Ureter (tissue), 1 donor: Measurements from ENCODE around the gene CFAP157. TPM values are rescaled to one million over a fixed set of nuclear protein-coding genes. Genes with fewer than 3 reads are reported as not detected.

Source experiments
- DNase-seq: peaks from one replicate; pipeline ENCODE4 v3.0.0-alpha.2; 2020; ENCODE audit warnings: low spot score
- total RNA-seq: library from RNA; stranded (reverse); gene quantifications from one replicate; pipeline ENCODE4 v1.2.4, GENCODE V29; 2023
- donor health status: DM: yes; HTN: yes; CAD: no.

The CFAP157 gene
- 1.5 TPM for total RNA-seq

DNA sequence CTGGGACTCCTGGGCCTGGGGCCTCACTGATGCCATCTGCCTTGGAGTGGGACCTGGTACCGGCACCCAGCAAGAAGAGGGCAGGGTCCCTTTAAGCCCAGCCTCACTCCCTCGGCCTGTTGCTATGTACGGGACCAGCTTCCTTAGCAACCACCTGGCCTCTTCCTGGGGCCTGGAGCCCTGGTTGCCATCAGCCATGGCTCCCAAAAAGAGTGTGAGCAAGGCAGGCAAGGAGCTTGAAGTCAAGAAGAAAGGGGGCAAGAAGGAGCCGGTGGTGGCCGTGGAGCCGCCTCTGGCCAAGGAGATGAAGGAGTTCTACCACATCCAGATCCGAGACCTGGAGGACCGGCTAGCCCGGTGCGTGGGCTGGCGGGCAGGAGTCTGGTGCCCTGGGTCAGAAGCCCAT lies at the start of gene CFAP157:
Gene CFAP157 (plus strand): TSS at position 153 of the 406 bp plus-strand sequence. CDS start 44 bp downstream, at position 197.
- no peak for DNase-seq

DNA sequence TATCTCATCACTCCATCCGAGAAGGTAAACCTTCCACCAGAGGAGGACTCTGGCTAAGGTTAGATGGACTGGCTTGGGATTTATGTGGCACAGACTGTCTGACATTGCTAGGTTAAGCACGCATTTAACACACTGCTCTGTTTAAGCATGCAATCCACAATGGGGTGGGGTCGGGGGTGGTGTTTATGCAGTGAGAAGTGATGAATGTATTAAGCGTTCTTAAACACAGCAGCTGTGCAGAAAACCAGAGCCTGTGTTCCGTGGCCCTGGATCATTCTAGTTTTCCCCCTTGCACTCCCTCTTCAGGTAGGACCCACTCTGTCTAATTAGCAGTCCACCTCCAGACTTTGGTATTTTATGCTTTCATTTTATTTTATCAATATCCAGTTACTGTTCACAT lies 48.4 kb upstream of the CFAP157 start:
- DNase-seq: no peak

DNA sequence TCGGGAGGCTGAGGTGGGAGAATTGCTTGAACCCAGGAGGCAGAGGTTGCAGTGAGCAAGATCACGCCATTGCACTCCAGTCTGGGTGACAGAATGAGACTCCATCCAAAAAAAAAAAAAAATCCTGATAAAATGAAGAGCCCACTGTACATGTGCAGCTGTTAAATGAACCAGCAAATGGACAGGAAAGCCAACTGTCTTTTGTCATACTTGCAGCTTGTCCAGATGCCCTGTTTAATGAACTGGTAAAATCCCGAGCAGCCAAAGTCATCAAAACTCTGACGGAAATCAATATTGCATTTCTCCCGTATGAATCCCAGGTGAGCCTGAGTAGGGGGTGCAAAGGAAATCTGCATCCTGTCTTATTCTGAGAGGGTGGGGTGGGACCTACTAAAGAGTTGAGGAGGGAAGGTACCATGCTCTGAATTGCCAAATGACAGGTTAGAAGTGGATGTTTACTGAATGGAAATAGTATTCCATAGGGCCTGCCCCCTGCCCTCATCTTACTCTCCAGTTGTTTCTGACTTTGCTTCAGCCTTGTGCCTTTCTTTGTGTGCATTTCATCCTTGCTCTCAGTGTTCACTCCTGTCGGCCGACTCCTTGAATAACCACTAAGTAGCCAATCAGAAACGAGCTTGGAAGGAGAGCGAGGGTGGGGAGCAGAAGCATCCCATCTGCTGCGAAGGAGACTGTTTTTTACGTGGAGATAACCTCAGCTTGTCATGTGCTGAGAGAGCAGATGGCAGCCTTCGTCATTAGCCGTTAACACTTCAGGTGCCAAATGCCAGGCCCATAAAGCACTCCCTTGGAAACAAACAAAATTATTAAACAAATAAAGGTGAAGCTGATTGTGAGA lies 45.7 kb upstream of the CFAP157 start:
- no peak for DNase-seq

- DNase-seq: no peak
Measured at GRCh38 chr9:127662617-127663016, 44.2 kb upstream of the CFAP157 start.

GRCh38 chr9:127664324-127664677 lies 42.5 kb upstream of the CFAP157 start:
- no peak for DNase-seq

DNA sequence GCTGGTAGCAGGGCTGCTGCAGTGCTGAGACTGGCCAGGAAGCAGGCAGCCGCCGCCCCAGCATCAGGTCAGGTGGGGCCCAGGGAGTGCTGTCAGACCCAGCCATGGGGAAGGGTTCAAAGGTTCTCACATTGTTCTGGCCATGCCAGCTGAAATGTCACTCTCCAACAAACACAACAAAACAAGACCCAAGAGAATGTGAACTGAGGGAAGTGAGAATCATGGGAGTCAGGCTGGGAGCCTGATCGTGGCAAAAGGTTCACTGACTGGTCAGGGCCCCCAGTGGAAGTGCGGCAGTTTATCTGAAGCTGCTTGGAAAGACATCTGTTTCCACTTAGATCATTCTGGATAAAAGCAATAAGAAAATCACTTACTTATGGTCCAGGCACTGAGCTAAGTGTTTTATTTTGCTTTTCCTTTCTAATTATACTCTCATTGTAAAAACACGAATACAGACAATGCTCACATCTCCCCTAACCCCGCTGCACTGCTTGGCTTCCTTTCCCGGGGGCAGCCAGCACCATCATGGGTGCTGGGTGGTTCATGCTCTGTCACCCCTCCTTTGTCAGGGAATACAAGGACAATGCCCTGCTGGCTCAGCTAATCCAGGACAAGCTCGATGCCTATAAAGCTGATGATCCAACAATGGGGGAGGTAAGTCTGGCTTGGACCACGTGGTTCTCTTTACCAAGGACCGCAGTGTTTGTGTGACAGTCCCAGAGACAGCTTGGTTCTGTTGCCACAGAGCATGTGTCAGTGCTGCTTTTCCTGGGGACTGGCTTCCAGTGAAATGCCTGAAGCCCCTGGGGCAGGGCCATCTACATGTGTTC lies 41.9 kb upstream of the CFAP157 start:
- DNase-seq: no peak

DNA sequence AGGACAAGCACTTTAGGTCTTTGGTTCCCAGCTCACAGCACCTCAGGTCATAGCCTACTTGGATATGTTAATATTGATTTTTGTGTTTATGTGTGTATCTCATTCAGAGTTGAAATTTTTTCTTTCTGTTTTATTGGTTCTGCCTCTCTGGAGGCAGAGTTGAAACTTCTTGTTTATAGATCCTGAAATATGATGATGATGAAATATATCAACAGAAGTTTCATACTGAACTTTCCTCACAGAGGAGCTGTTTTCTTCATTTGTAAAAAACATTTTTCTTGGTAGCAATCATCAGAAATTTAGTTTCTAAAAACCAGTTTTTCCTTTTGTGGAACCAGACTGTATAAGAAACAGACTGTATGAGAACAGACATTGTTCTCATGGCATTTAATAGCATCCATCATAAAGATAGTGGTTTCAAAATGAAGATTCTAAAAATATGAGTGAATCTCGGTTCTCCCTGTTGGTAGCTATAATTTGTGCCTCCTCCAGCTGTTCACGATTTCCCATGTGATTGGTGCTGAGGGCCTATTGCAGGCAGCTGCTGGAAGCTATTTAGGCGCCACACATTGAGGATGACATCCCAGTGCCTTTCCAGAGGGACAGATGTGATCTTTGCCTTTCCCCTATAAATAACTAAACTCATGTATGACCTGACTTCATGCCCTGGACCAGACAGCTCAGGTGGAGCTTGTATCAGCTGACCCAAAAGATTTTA lies 39.5 kb upstream of the CFAP157 start:
- DNase-seq: no peak

DNA sequence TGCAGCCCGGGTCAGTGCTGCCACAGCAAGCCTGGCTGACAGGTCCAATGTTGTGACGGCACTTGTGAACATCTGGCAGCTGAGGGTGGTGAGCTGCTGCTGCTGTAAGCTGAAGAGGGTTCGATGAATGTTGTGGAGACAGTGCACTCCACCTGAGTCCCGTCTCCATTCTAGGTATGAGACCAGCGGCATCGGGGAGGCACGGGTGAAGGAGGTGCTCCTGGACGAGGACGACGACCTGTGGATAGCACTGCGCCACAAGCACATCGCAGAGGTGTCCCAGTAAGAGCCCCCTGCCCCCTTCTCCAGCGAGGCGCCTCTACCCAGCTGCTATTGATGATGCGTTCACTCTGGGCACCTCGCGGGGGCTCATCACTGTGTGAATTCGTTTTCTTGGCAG lies 38.9 kb upstream of the CFAP157 start:
- DNase-seq: no peak

GRCh38 chr9:127673234-127673633 lies 33.6 kb upstream of the CFAP157 start:
- DNase-seq: no peak

- no peak for DNase-seq
Measured at GRCh38 chr9:127676638-127677037, 30.1 kb upstream of the CFAP157 start.

- DNase-seq: no peak
Measured at GRCh38 chr9:127679506-127679905, 27.3 kb upstream of the CFAP157 start.

DNA sequence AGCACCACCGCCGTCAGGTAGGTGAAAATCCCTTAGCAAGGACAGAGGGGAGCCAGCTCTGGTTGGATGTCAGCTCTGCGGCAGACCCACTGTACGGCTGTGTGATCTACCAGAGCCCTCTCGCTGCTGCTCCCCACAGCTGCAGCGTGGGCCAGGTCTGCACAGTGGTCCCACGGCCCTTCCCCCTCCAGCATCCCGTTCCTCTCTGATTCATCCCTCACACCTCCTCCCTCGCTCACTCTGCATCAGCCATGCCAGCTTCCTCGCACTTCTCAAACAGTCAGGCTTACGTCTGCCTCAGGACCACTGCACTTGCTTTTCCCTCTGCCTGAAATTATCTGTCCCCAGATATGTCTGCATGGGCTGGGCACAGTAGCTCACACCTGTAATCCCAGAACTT lies 26.6 kb upstream of the CFAP157 start:
- no peak for DNase-seq

GRCh38 chr9:127680846-127681245 lies 25.9 kb upstream of the CFAP157 start:
- no peak for DNase-seq

GRCh38 chr9:127682351-127683136 lies 24.2 kb upstream of the CFAP157 start:
- DNase-seq: no peak

- no peak for DNase-seq
Measured at GRCh38 chr9:127683723-127684122, 23.1 kb upstream of the CFAP157 start.

- DNase-seq: no peak
Measured at GRCh38 chr9:127684576-127684975, 22.2 kb upstream of the CFAP157 start.

DNA sequence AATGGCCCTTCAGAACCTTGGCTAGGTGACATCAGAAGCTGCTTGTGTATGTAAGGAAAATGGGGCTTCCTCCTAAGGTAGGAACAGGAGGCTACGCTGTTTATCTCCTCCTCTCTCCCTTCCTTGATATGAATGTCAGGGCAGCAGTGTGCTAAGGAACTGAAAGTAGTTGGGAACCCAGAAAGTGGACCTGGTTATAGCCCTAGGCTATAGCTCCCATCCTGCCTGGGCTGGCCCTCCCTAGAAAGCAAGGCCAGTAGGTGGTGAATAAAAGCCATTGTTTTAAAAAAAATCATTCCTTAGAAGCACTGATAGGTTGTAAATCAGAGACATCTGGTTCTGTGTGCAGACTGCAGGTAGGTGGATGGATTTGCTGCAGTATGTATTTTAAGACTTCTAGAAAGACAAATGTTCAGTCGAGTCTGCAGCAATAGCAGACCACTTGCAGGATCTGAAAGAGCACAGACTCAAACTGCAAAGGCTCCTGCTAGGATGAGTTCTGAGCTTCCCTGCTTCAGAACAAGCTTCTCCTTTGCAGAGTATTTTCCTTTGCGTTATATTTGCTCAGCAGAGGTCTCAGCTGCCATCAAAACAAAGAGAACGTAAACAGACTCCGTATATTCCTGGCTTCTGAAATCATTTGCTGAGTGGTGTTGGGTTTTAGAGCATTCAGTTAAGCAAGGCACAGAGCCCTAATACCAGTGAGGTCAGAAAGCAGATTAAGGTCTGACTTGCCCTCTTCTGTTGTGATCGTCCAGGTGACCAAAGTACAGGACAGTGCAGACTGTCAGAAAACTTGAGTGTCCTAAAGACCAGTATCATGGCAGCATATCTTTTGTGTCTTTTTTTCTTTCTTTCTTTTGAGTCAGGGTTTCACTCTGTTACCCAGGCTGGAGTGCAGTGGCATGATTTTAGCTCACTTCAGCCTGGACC lies 20.1 kb upstream of the CFAP157 start:
- no peak for DNase-seq

- DNase-seq: no peak
Measured at GRCh38 chr9:127689329-127690000, 17.3 kb upstream of the CFAP157 start.

- DNase-seq: no peak
Measured at GRCh38 chr9:127690735-127691134, 16.1 kb upstream of the CFAP157 start.

- no peak for DNase-seq
Measured at GRCh38 chr9:127692071-127692470, 14.7 kb upstream of the CFAP157 start.
